Prostate gland (tissue), 2 donors: ENCODE data around the gene UNC5A.

Experiments
- CTCF ChIP-seq, 4 experiments: fragments of 200-600 bp in 2 of 4; fragments of 450-650 bp in 2 of 4; sonication (generic) in 2 of 4; IDR thresholded peaks; 1 replicate in 3 of 4; 2 replicates in 1 of 4; pipeline ENCODE4 v1.5.1; 2016 to 2019; ENCODE audit warnings: antibody characterized with exemption in 4 of 4, mild to moderate bottlenecking in 2 of 4, moderate library complexity in 2 of 4
- POLR2A ChIP-seq: fragments of 450-650 bp; IDR thresholded peaks from one replicate; pipeline ENCODE4 v1.6.1; 2016; ENCODE audit warnings: antibody characterized with exemption, mild to moderate bottlenecking

- no peak for TF ChIP-seq CTCF (IDR thresholded peaks at IDR 0.05)
- TF ChIP-seq POLR2A = no peak
These were observed 63.3 kb downstream of the UNC5A start for GRCh38 chr5:176873541-176874172.
